IPS-15b (cell line): ENCODE data around the gene VWA3B.
"Not testable (repeated sequence)": the region's sequence is repeated elsewhere in the genome, so short reads cannot be mapped to it uniquely, and the experiment has no call there.

ENCODE experiments used
- H3K27me3 ChIP-seq: one replicate; pipeline ENCODE4 v1.6.1; 2013; ENCODE audit warnings: low read length; ENCODE audit not compliant: control insufficient read depth, insufficient read depth
- H3K36me3 ChIP-seq: one replicate; pipeline ENCODE4 v1.6.1; 2013; ENCODE audit warnings: low read length; ENCODE audit not compliant: control insufficient read depth, insufficient read depth
- H3K4me1 ChIP-seq: one replicate; pipeline ENCODE4 v1.6.1; 2013; ENCODE audit warnings: mild to moderate bottlenecking, low read length; ENCODE audit not compliant: control insufficient read depth, insufficient read depth
- H3K4me3 ChIP-seq: one replicate; pipeline ENCODE4 v1.5.1; 2013; ENCODE audit warnings: low read depth, low read length
- H3K9ac ChIP-seq: one replicate; pipeline ENCODE4 v1.6.1; 2013; ENCODE audit warnings: low read depth, mild to moderate bottlenecking, low read length
- H3K9me3 ChIP-seq: one replicate; pipeline ENCODE4 v1.6.1; 2013; ENCODE audit warnings: mild to moderate bottlenecking, low read length; ENCODE audit not compliant: control insufficient read depth, insufficient read depth

The VWA3B gene

DNA sequence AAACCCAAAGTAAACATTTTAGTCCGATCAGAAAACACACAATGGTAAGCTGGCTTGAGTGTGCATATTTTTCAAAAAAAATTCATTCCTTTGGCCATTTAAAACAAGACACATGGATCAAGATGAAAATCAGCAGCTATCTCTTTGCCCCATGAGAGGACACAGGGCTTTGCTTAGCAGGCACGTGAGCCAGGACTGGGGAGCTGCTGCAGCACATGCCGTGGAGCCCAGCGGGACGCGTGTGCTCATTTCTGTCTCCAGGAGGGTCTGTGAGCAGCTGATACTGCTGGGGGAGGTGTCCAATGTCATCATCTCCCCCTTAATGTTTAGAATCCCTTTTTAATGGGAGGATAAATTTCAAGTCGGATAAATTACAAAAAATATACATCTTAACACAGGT, 209.5 kb downstream of the VWA3B start:
- Histone ChIP-seq H3K36me3 (no peaks in the 10 kb centered on the region), H3K27me3 (no peaks in the 10 kb centered on the region), H3K4me1 (peaks cover 2% of the 10 kb centered on the region), H3K4me3 (no peak overlapping the region), H3K9ac (no peak overlapping the region), H3K9me3 (no peaks in the 10 kb centered on the region)

DNA sequence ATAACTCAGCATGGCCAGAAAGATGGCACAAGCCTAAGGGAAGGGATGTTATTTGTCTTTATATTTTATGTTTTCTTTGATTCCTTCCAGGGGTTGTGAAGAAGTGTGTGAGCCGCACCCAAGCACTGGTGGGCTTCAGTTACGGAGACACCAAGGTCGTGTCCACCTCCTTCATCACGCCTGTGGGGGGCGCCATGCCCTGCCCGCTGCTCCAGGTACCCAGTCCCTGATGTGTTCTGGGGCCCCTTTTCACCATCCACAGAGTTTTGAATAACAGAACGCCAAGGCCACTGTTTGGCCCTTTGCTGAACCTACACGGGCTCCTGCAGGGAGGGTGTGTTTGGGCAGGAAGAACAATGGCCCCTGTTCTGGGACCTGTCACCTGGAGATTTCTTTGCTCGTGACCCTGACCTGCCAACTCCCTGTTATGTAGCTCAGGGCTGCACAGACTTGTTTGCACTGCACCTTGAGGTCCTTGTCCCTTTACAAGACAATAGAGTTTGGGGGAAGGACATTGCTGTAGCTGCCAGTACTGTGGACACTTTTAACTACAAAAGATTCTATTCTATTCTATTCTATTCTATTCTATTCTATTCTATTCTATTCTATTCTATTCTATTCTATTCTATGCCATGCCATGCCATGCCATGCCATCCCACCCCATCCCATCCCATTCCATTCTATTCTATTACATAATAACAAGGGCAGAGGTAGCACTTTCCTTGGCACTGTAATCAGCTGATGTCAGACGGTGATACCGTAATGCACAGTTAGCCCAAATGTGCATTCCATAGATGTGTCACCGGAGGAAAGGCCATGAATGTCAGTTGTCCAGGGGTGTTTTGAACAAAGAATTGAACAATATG, 211.1 kb downstream of the VWA3B start:
- no peak overlapping the region for H3K9ac ChIP-seq
- H3K9me3 ChIP-seq: no peaks in the 10 kb centered on the region
- H3K4me3 ChIP-seq: no peak overlapping the region

GRCh38 chr2:98298683-98299164, 211.8 kb downstream of the VWA3B start:
- no peak overlapping the region for H3K4me3 ChIP-seq
- H3K9me3 ChIP-seq: no peaks in the 10 kb centered on the region
- no peak overlapping the region for H3K9ac ChIP-seq
- no peaks in the 10 kb centered on the region for H3K27me3 ChIP-seq
- peaks cover 2% of the 10 kb centered on the region for H3K4me1 ChIP-seq
- no peaks in the 10 kb centered on the region for H3K36me3 ChIP-seq

More for the DNA sequence above, 211.1 kb downstream of the VWA3B start:
- Histone ChIP-seq H3K27me3 (no peaks in the 10 kb centered on the region), H3K36me3 (no peaks in the 10 kb centered on the region), H3K4me1 (peaks cover 2% of the 10 kb centered on the region)

DNA sequence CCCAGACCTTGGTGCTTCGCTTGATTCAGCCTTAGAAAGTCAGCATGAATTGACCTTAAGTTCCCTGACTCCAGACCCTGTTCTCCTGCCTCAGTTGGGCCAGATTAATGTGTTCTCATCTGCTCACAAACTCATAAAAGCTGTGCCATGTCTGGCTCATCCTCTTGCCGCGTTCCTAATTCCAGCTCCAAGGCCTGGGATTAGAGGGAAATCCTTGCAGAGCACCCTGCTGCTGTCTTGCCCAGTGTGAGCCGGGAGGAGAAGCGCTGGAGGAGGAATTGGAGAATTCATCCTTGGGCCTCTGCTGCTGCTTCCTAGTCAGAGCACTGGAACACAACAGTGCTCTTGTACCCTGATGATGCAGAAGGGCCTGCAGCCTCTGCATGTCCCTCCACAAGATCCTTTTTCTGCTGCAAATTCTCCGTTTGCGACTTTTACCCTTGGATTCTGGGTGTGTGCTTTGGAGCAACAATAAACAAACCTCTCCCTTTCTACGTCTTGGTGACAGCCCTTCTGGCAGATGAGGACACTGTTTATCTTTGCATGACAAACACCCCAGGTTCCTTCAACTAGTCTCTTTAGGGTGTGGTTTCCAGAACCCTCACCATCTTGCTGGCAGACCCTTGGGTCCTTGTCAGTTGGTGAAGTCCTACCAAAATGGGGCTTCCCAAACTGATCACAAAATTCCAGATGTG, 212.4 kb downstream of the VWA3B start:
- Histone ChIP-seq H3K36me3 (no peaks in the 10 kb centered on the region), H3K4me3 (no peak overlapping the region), H3K4me1 (peaks cover 2% of the 10 kb centered on the region), H3K9ac (no peak overlapping the region), H3K27me3 (no peaks in the 10 kb centered on the region), H3K9me3 (no peaks in the 10 kb centered on the region)

DNA sequence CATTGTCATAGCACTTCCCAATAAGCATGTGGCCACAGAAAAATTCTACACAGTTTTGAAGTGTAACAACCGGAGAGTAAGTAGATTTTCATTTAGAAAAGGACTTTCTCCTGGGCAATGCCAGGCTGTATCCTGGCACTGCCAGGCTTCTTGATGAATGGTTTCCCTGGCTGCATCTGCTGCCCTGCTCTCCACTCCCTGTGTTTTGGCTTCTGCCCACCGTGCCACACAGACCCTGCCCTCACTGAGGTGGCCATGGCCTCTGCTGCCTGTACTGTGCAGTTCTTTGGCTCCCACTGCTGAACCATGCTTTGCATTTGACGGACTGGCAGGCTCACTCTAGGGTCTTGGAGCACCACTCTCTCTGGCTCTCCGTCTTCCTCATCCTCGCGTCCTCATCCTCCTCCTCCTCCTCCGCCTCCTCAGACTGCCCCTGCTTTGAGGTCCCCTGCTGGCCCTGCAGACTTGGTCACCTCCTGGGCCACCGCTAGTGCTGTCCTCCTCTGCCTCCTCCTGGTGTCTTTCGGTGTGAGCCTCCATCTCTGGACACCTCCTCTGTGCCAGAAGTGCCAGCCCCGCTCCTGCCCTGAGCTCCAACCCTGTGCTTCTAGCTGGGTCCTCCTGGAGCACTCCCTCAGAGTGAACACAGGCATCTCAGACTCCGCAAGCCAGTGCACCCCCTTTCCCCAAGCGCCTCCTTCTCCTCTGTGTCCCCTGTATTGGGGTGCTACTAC, 213.3 kb downstream of the VWA3B start:
- no peaks in the 10 kb centered on the region for H3K9me3 ChIP-seq
- H3K4me1 ChIP-seq: peaks cover 2% of the 10 kb centered on the region
- no peak overlapping the region for H3K9ac ChIP-seq
- no peaks in the 10 kb centered on the region for H3K36me3 ChIP-seq
- H3K27me3 ChIP-seq: no peaks in the 10 kb centered on the region
- no peak overlapping the region for H3K4me3 ChIP-seq

DNA sequence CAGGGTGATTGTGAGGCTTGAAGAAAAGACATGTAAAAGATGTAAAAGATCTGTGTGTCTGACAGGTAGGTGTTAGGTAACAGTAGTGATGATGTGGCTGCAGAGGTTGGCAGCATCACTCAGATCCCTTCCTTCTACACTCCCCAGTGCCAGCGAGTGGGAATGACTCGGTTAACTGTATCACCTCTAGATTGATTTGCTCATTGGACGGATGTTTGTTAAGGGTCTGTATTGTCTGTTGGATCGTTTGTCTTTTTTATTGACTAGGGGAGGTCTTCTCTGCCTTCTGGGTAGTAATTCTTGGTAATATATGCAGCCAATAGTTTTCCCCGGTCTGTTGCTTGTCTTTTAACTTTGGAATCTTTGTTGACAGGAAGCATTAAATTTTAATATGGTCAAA, 214.5 kb downstream of the VWA3B start:
- H3K4me1 ChIP-seq: peaks cover 2% of the 10 kb centered on the region
- H3K9ac ChIP-seq: no peak overlapping the region
- no peaks in the 10 kb centered on the region for H3K9me3 ChIP-seq
- no peak overlapping the region for H3K4me3 ChIP-seq
- no peaks in the 10 kb centered on the region for H3K36me3 ChIP-seq
- H3K27me3 ChIP-seq: no peaks in the 10 kb centered on the region

GRCh38 chr2:98307131-98307696, 220.2 kb downstream of the VWA3B start:
- not testable (repeated sequence) for H3K4me3 ChIP-seq, H3K27me3 ChIP-seq, H3K9ac ChIP-seq, H3K4me1 ChIP-seq, H3K9me3 ChIP-seq, H3K36me3 ChIP-seq

GRCh38 chr2:98308068-98308467, 221.1 kb downstream of the VWA3B start:
- H3K4me3 ChIP-seq: no peak overlapping the region
- H3K36me3 ChIP-seq: no peaks in the 10 kb centered on the region
- H3K4me1 ChIP-seq: peaks cover 4% of the 10 kb centered on the region
- no peaks in the 10 kb centered on the region for H3K9me3 ChIP-seq
- H3K9ac ChIP-seq: no peak overlapping the region
- H3K27me3 ChIP-seq: no peaks in the 10 kb centered on the region

GRCh38 chr2:98308532-98308931, 221.6 kb downstream of the VWA3B start:
- Histone ChIP-seq H3K36me3 (no peaks in the 10 kb centered on the region), H3K4me3 (no peak overlapping the region), H3K9ac (no peak overlapping the region), H3K27me3 (no peaks in the 10 kb centered on the region), H3K4me1 (peaks cover 4% of the 10 kb centered on the region), H3K9me3 (no peaks in the 10 kb centered on the region)

DNA sequence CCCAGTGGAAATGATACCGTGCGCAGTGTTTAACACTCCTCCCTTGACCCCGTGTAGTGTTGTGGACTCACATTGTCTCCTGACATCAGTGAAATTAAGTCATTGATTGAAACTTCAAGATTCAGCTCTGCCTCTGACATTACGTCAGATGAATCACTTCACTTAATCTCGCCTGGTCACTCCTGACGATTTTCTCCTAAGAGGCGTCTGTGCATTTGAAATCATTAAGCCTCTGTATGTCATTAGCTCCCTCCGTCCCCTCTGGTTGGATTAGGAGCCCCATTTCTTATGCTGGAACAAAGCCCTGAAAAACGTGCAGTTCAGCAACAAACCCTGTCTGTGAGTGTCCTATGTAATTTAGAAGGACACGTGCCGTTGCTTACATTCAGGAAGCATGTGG, 222.6 kb downstream of the VWA3B start:
- no peaks in the 10 kb centered on the region for H3K27me3 ChIP-seq
- peaks cover 4% of the 10 kb centered on the region for H3K4me1 ChIP-seq
- H3K9ac ChIP-seq: no peak overlapping the region
- no peaks in the 10 kb centered on the region for H3K9me3 ChIP-seq
- H3K4me3 ChIP-seq: no peak overlapping the region
- no peaks in the 10 kb centered on the region for H3K36me3 ChIP-seq

DNA sequence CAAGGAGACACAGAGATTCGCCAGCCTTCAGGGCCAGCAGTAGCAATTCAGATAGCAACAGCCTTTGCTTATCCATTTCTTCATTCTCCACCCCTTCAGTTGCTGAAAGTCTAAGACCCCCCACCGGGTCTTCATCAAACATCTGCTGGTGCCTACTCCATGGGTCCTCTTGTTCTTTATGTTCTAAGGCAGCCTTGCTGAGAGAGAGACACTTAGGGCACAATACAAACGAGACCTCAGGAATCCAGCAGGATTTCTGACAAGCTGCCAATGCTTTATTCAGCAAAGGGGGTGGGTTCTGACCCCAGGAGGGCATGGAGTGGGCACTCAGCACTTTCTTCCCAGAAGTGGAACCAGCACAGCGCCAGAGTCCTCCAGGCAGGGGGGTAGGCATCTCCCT, 223.0 kb downstream of the VWA3B start:
- Histone ChIP-seq H3K9ac (no peak overlapping the region), H3K4me1 (peaks cover 4% of the 10 kb centered on the region), H3K27me3 (no peaks in the 10 kb centered on the region), H3K9me3 (no peaks in the 10 kb centered on the region), H3K4me3 (no peak overlapping the region), H3K36me3 (no peaks in the 10 kb centered on the region)
